Measurements from ENCODE around the gene F7. TPM values are rescaled to one million over a fixed set of nuclear protein-coding genes. Genes with fewer than 3 reads are reported as not detected.

Gene F7
- total and polyA plus RNA-seq, 4 donors, result 0.04 to 0.26 (median 0.14) TPM

- H3K9me3 ChIP-seq (ENCODE audit: control insufficient read depth in 4 of 4, insufficient read depth in 3 of 4, low read length in 3 of 4), result no peaks in the 10 kb centered on the region
- no peaks in the 10 kb centered on the region for H3K36me3 ChIP-seq (ENCODE audit: control insufficient read depth in 4 of 4, insufficient read depth in 4 of 4, low read length in 4 of 4)
- no peak within 1 kb of the TSS for H3K9ac ChIP-seq (ENCODE audit: insufficient read depth in 1 of 2, low read length in 2 of 2)
- WGBS, 2 donors, result 68 to 77% methylated on average over 16 of the region's 16 CpGs
- no peak within 1 kb of the TSS for H3K4me3 ChIP-seq
- DNase-seq (no peak), ATAC-seq (ENCODE audit: insufficient read depth, low FRiP score) (no peak)
- TF ChIP-seq CTCF (IDR thresholded peaks at IDR 0.05; ENCODE audit: control extremely low read depth, extremely low read depth), result no peak
- H3K4me1 ChIP-seq (ENCODE audit: control insufficient read depth in 5 of 5, insufficient read depth in 5 of 5, low read length in 5 of 5), result peaks cover 0 to 8% (median 0%) of the 10 kb centered on the region in 5 donors
- H3K27me3 ChIP-seq (ENCODE audit: control insufficient read depth in 3 of 3, insufficient read depth in 3 of 3, low read length in 2 of 3), result peaks cover 0 to 11% (median 0%) of the 10 kb centered on the region in 3 donors
- no peak within 1 kb of the TSS for H3K27ac ChIP-seq (ENCODE audit: low read depth in 1 of 2, low read length in 1 of 2)
These were observed 52.5 kb downstream of the F7 start, which contains the start of gene PROZ for GRCh38 chr13:113157929-113158747. Gene PROZ (plus strand): TSS chr13:113158648. CDS start chr13:113158661, 13 bp downstream.

GRCh38 chr13:113158946-113159345 is 53.4 kb downstream of the F7 start:
- no peak overlapping the region for H3K9ac ChIP-seq (ENCODE audit: insufficient read depth in 1 of 2, low read length in 2 of 2)
- ATAC-seq (ENCODE audit: insufficient read depth, low FRiP score) (no peak), DNase-seq (no peak)
- no peak overlapping the region for H3K4me3 ChIP-seq
- 73 to 84% methylated on average over 5 to 7 of the region's 7 CpGs for WGBS, 2 donors
- H3K9me3 ChIP-seq (ENCODE audit: control insufficient read depth in 4 of 4, insufficient read depth in 3 of 4, low read length in 3 of 4), result no peaks in the 10 kb centered on the region
- H3K36me3 ChIP-seq (ENCODE audit: control insufficient read depth in 4 of 4, insufficient read depth in 4 of 4, low read length in 4 of 4), result no peaks in the 10 kb centered on the region
- peaks cover 0 to 7% (median 0%) of the 10 kb centered on the region in 5 donors for H3K4me1 ChIP-seq (ENCODE audit: control insufficient read depth in 5 of 5, insufficient read depth in 5 of 5, low read length in 5 of 5)
- H3K27me3 ChIP-seq (ENCODE audit: control insufficient read depth in 3 of 3, insufficient read depth in 3 of 3, low read length in 2 of 3), result peaks cover 0 to 18% (median 0%) of the 10 kb centered on the region in 3 donors
- no peak overlapping the region for H3K27ac ChIP-seq (ENCODE audit: low read depth in 1 of 2, low read length in 1 of 2)
- TF ChIP-seq CTCF (IDR thresholded peaks at IDR 0.05; ENCODE audit: control extremely low read depth, extremely low read depth), result no peak

- WGBS, 2 donors, result 83 to 87% methylated on average over 20 of the region's 20 CpGs
- Histone ChIP-seq H3K27me3 (ENCODE audit: control insufficient read depth in 3 of 3, insufficient read depth in 3 of 3, low read length in 2 of 3) (peaks cover 0 to 18% (median 0%) of the 10 kb centered on the region in 3 donors), H3K36me3 (ENCODE audit: control insufficient read depth in 4 of 4, insufficient read depth in 4 of 4, low read length in 4 of 4) (no peaks in the 10 kb centered on the region), H3K27ac (ENCODE audit: low read depth in 1 of 2, low read length in 1 of 2) (no peak overlapping the region), H3K9me3 (ENCODE audit: control insufficient read depth in 4 of 4, insufficient read depth in 3 of 4, low read length in 3 of 4) (no peaks in the 10 kb centered on the region), H3K9ac (ENCODE audit: insufficient read depth in 1 of 2, low read length in 2 of 2) (no peak overlapping the region), H3K4me3 (no peak overlapping the region), H3K4me1 (ENCODE audit: control insufficient read depth in 5 of 5, insufficient read depth in 5 of 5, low read length in 5 of 5) (peaks cover 0 to 7% (median 0%) of the 10 kb centered on the region in 5 donors)
- ATAC-seq (ENCODE audit: insufficient read depth, low FRiP score) (no peak), DNase-seq (no peak)
- no peak for TF ChIP-seq CTCF (IDR thresholded peaks at IDR 0.05; ENCODE audit: control extremely low read depth, extremely low read depth)
These were observed 54.1 kb downstream of the F7 start for GRCh38 chr13:113159701-113160100.
